GM21360 (cell line): ENCODE measurements around the gene TOPAZ1.

Source experiments
- ATAC-seq: cut with Tn5 transposase; IDR thresholded peaks from one replicate; pipeline ENCODE4 v1.9.1; 2021; ENCODE audit warnings: mild to moderate bottlenecking, moderate library complexity; ENCODE audit not compliant: unreplicated experiment

TOPAZ1 gene

GRCh38 chr3:44241706-44242105 is at the start of gene TOPAZ1:
TOPAZ1 (plus strand) TSS chr3:44241886; CDS start chr3:44242054, 168 bp downstream.
- ATAC-seq: no peak

GRCh38 chr3:44198284-44199269 is 43.1 kb upstream of the TOPAZ1 start:
- peak; percentile 70 for ATAC-seq

GRCh38 chr3:44206261-44206660 is 35.4 kb upstream of the TOPAZ1 start:
- ATAC-seq: no peak

GRCh38 chr3:44206862-44207652 is 34.6 kb upstream of the TOPAZ1 start:
- ATAC-seq: no peak

GRCh38 chr3:44208086-44208485 is 33.6 kb upstream of the TOPAZ1 start:
- no peak for ATAC-seq

GRCh38 chr3:44208568-44208967 is 33.1 kb upstream of the TOPAZ1 start:
- no peak for ATAC-seq

- ATAC-seq: no peak
Measured at GRCh38 chr3:44210967-44211366, 30.7 kb upstream of the TOPAZ1 start.

GRCh38 chr3:44222337-44222736 is 19.3 kb upstream of the TOPAZ1 start:
- ATAC-seq: no peak

GRCh38 chr3:44223299-44223698 is 18.4 kb upstream of the TOPAZ1 start:
- no peak for ATAC-seq

- ATAC-seq: no peak
Measured at GRCh38 chr3:44224131-44224530, 17.6 kb upstream of the TOPAZ1 start.

GRCh38 chr3:44226573-44226972 is 15.1 kb upstream of the TOPAZ1 start:
- ATAC-seq: no peak

- no peak for ATAC-seq
Measured at GRCh38 chr3:44227632-44228031, 14.1 kb upstream of the TOPAZ1 start.

- ATAC-seq: no peak
Measured at GRCh38 chr3:44228900-44229299, 12.8 kb upstream of the TOPAZ1 start.

GRCh38 chr3:44232407-44232806 is 9.3 kb upstream of the TOPAZ1 start:
- no peak for ATAC-seq

- no peak for ATAC-seq
Measured at GRCh38 chr3:44234648-44235268, 6.9 kb upstream of the TOPAZ1 start.

- ATAC-seq: no peak
Measured at GRCh38 chr3:44235604-44236484, 5.8 kb upstream of the TOPAZ1 start.

- ATAC-seq: no peak
Measured at GRCh38 chr3:44236485-44236908, 5.2 kb upstream of the TOPAZ1 start.

GRCh38 chr3:44237161-44237560 is 4.5 kb upstream of the TOPAZ1 start:
- ATAC-seq: no peak

GRCh38 chr3:44237665-44238064 is 4.0 kb upstream of the TOPAZ1 start:
- ATAC-seq: no peak

- ATAC-seq: no peak
Measured at GRCh38 chr3:44238889-44239288, 2.8 kb upstream of the TOPAZ1 start.
